Tongue (tissue), 2 donors: Measurements from ENCODE around the gene LETM1. TPM values are rescaled to one million over a fixed set of nuclear protein-coding genes. Genes with fewer than 3 reads are reported as not detected.
A peak's percentile ranks its signal among the peaks of the same experiment; 100 is the strongest.

Experiments used
- DNase-seq: peaks from one replicate; pipeline ENCODE4 v3.0.0-alpha.2; 2015
- total RNA-seq: library from RNA; depleted of rRNA; stranded (reverse); fragments of >200 nt; gene quantifications from one replicate; pipeline ENCODE4 v1.2.3, GENCODE V29; 2014

The LETM1 gene
- total RNA-seq, 1 donor from 2014 or later, result 36.2 TPM

DNA sequence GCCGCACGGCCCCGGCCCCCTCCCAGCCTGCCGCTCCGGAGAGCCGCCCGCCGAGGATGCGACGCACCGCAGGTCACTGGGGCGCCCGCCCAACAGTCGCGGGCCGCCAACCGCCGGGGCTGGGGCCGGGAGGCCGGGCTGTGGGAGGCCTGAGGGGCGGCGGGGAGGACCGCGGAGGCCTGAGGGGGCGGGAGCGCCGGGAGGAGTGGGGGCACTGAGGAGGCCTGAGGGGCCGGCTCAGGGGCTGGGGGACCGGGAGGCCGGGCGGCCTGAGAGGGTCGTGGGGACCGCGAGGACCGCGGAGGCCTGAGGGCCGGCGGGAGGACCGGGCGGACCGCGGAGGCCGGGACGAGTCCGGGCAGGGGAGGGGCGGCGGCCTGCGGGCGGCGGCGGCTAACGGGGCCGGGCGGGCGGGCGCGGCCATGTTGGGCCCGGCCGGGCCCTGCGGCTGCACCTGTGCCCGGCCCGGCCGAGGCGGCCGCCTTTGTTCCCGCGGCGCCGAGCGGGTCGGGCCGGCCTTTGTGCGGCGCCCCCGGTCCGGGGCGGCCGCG is 15.6 kb upstream of the LETM1 start:
- peak; percentile 56 for DNase-seq

GRCh38 chr4:1870578-1871443 is 14.9 kb upstream of the LETM1 start, which contains the start of gene NSD2:
NSD2 (plus strand) TSS chr4:1871393; CDS start chr4:1900655, 29,262 bp downstream.
- DNase-seq, result peak; percentile 96

GRCh38 chr4:1870328-1870577 is 14.3 kb upstream of the LETM1 start:
- DNase-seq, result peak; percentile 91

DNA sequence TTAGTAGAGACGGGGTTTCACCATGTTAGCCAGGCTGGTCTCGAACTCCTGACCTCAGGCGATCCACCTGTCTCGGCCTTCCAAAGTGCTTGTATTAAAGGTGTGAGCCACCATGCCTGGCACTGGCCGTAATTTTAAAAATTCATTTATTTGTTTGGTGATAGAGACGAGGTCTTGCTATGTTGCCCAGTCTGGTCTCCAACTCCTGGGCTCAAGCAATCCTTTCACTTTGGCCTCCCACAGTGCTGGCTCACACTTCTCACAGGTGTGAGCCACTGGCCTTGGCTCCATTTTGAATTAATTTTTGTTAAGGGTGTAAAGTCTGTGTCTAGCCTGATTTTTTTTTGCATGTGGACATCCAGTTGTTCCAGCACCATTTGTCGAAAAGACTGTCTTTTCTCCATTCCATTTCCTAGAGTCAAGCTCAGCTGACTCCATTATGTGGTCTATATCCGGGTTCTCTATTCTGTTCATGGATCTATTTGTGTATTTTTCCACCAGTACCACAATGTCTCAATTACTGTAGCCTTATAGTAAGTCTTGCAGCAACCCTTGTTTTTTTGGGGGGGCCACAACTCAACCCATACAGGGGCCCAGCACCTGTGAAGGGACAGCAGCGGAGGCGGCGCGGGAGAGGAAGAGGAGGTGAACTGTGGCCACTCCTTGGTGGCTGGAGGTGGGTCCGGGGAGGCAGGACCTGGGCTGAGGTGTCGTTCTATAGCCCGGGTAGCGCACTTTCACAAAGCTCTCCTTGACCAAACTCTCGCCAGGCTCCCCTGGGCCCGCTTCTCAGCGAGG is 13.8 kb upstream of the LETM1 start:
- DNase-seq, result no peak

- no peak for DNase-seq
These were observed 13.0 kb upstream of the LETM1 start for GRCh38 chr4:1868912-1869311.

- no peak for DNase-seq
These were observed 12.3 kb upstream of the LETM1 start for GRCh38 chr4:1868293-1868692.

DNA sequence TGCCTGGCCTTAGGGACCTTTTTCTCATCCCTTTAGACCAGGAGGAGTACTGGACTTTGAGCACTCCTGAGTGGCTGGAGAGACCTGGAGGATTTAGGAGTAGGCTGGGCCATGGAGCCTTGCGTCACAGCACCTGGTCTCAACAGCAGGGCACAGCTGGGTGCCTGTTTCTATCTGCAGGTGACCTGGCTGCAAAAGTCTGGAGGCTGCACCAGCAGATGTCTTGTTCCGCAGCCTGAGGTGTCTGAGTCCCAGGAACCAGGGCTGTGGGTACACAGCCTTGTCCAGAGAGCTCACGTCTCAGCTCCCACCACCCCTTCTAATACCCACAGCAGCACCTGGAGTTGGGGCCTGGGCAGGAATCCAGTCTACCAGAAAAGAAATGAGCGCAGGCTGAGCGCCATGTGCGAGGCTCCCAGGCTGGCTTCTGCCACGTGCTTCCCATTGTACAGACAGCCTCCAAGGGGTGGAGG is 10.3 kb upstream of the LETM1 start:
- DNase-seq, result no peak

DNA sequence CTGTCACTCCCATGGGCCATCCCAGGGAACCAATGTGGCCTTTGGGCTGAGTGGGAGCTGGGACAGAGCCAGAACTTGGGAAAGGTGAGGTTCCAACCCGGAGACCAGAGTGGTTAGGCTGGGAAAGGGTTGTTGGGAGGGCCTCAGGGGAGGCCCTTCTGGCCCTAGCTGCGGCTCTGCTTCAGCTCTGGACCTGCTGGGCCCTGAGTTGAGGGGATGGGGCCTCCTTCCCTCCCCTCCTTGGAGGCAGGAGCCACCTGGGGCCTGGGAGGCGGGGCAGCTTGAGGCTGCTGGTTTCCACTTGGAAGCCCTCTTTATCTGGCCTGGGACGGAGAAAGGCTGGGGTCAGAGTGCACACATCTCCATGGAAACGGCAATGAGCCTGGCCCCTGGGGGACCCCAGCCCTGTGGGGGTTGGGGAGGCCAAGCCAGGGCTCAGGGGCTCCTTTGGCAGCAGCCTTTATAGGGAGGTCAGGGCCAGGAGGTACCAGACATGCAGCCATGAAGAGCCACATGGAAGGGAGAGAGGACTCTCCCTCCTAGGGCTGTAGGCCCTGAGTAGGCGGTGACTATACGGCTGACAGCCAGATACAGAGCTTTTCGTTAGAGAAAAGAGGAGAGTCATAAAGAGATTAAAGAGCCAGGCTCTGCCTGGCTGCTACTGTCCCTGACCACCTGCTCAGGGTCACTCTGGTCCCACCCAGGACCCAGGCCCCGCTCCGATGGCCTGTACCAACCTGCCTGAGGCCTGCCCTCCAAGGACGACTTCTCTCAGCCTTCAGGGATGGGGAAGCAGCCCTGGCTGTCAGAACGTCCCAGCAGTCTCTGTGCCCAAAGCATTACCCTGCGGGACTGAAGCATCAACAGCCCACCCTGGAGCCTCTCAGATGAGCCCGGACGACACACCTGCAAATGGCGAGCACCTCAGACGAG is 8.4 kb upstream of the LETM1 start:
- no peak for DNase-seq

DNA sequence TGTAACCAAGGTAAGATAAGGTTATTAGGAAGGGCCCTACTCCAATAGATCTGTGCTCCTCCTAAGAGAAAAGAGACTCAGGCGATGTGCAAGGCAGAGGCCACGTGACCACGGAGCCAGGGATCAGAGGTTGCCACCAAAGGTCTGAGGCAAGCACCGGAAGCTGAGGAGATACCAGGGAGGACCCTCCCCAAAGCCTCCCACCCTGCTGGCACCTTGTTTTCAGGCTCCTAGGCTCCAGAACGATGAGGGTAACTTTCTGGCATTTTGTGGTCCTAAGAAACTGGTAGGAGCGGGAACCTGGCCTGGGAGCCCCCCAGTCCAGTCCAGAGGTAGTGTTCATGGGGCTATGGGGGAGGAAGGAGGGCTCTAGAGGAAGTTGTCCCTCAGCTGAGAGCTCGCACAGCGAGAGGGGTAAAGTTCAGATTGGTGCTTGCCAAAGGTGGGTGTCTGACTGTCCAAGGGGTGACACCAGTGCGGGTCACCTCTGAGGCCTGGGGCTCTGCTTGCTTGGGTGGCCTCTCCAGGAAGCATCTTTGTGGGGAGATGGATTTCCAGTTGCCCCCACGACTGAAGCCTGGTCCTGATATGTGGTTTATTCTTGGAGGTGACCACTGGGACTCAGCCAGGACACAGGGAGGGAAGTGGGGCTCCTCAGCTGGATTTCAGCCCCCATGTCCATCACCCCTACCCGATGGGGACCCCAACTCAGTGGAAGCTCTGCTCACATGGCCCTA is 7.5 kb upstream of the LETM1 start:
- no peak for DNase-seq

DNA sequence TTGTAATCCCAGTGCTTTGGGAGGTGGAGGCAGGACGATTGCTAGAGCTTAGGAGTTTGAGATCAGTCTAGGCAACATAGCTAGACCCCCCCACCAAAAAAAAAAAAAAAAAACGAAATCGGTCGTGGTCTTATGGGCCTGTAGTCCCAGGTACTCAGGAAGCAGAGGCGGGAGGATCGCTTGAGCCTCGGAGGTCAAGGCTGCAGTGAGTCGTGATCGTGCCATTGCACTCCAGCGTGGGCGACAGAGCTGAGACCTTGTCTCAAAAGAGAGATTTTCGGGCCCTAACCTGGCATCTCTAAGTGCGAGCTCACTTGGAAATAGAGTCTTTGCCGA is 7.0 kb upstream of the LETM1 start:
- no peak for DNase-seq

- no peak for DNase-seq
These were observed 6.3 kb upstream of the LETM1 start for GRCh38 chr4:1862055-1862911.

DNA sequence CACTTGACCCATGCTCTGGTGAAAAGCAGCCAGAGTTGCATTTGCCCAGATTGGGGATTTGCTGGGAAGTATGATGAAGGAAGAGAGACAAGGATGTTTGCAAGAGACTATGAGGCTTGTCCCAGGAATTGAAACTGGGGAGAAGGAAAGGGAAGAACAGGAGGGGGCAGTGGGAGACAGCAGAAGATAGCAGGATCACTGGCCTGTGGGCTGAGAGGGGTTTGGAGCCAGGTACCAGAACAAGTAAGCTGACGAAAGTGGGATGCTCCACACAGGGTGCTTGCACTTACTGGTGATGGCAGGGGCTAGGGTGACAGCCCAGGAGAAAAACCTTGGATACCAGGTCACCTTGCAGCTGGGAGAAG is 3.4 kb upstream of the LETM1 start:
- DNase-seq, result no peak

GRCh38 chr4:1857931-1858330 is 2.0 kb upstream of the LETM1 start:
- no peak for DNase-seq

DNA sequence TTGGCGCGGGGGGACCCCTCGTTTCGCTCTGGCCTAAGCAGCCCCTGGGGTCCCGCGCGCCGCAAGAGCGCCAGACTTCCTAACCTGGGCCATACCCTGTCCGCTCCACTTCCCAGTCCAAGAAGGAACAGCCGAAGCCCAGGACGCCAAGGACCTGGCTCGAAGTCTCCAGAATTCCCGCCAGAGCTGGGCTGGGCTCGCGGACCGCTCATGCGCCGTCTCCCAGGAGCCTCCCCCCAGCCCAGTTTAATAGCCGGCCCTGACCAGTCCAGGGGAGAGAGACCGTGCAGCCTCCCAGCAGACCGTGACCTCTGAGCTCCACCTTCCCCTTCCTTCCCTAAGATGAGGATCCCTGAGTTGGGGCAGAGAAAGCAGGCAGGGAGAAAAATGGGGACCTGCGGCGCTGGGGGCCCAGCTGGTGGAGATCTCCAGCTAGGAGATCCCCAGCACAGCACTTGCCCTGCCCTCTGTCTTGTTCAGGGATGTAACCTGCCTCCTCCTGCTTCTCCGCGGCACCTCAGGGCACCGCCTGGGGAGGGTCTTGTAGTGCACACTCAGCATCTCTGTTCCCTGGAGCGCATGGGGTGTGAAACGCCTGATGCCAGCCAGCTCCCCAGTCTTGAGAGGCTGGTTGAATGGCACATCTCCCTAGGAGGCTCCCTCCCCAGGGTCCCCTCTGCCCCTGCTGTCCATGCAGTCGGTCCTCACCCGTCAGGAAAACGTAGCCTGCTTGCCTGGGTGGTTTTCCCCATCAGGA is 1.2 kb upstream of the LETM1 start:
- DNase-seq, result peak; percentile 22

- no peak for DNase-seq
These were observed 454 bp downstream of the LETM1 start for GRCh38 chr4:1855333-1856070.

GRCh38 chr4:1854752-1855151 is 1.2 kb downstream of the LETM1 start:
- DNase-seq, result no peak

- no peak for DNase-seq
These were observed 2.9 kb downstream of the LETM1 start for GRCh38 chr4:1852904-1853623.
